ENCODE measurements around the gene FBXL13.
"Not testable (repeated sequence)": the region's sequence is repeated elsewhere in the genome, so short reads cannot be mapped to it uniquely, and the experiment has no call there.

DNA sequence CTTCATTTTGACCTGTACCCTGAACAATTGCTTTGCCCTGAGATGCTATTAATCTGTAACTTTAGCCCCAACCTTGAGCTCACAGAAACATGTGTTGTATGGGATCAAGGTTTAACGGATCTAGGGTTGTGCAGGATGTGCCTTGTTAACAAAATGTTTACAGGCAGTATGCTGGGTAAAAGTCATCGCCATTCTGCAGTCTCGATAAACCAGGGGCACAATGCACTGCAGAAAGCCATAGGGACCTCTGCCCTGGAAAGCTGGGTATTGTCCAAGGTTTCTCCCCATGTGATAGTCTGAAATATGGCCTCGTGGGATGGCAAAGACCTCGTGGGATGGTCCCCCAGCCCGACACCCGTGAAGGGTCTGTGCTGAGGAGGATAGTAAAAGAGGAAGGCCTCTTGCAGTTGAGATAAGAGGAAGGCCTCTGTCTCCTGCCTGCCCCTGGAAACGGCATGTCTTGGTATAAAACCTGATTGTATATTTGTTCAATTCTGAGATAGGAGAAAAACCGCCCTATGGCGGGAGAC is 236.0 kb downstream of the FBXL13 start:
- TF ChIP-seq, protein P1, sequence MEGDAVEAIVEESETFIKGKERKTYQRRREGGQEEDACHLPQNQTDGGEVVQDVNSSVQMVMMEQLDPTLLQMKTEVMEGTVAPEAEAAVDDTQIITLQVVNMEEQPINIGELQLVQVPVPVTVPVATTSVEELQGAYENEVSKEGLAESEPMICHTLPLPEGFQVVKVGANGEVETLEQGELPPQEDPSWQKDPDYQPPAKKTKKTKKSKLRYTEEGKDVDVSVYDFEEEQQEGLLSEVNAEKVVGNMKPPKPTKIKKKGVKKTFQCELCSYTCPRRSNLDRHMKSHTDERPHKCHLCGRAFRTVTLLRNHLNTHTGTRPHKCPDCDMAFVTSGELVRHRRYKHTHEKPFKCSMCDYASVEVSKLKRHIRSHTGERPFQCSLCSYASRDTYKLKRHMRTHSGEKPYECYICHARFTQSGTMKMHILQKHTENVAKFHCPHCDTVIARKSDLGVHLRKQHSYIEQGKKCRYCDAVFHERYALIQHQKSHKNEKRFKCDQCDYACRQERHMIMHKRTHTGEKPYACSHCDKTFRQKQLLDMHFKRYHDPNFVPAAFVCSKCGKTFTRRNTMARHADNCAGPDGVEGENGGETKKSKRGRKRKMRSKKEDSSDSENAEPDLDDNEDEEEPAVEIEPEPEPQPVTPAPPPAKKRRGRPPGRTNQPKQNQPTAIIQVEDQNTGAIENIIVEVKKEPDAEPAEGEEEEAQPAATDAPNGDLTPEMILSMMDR (IDR thresholded peaks at IDR 0.05), result not testable (repeated sequence)
- TF ChIP-seq EP300 (IDR thresholded peaks at IDR 0.05), result not testable (repeated sequence)
